GM10847 (cell line): ENCODE measurements around the gene CMPK1.

Source experiments
- POLR2A ChIP-seq: IDR thresholded peaks from 2 replicates; pipeline ENCODE4 v1.6.1; 2011; ENCODE audit not compliant: insufficient read length; ENCODE audit errors: extremely low read depth

Gene CMPK1

DNA sequence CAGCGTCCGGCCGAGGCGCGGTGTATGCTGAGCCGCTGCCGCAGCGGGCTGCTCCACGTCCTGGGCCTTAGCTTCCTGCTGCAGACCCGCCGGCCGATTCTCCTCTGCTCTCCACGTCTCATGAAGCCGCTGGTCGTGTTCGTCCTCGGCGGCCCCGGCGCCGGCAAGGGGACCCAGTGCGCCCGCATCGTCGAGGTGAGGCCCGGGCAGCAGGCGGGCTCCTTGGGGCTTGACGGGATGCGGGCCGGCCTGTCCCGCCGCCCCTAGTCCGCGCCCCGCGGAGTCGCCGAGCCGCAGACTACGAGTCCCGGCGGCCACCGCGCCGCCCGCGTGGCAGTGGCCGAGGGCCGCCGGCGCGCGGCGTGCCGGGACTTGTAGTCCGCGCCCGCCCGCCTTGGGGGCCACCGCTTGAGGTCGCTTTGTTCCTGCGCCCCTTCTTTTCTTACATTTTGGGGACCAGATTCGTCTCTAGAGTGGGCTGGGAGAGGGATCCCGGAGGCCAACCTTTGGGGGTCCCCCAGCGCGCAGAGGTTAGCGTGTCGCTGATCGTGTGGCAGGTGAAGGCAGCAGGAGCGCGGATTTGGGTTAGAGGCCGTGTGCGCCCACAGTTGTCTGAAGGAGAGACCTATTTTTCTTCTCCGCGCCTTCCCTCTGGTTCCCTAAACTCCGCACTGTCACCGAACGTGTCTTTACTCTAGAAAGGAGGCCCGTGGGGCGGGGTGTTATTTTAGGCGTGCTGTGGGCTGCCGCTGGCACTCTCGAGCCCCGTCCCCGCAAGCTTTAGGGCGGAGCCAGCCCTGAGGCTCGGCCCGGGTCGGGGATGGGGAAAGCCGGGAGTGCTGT lies 553 bp downstream of the CMPK1 start:
- TF ChIP-seq POLR2A, result peak; percentile 20

DNA sequence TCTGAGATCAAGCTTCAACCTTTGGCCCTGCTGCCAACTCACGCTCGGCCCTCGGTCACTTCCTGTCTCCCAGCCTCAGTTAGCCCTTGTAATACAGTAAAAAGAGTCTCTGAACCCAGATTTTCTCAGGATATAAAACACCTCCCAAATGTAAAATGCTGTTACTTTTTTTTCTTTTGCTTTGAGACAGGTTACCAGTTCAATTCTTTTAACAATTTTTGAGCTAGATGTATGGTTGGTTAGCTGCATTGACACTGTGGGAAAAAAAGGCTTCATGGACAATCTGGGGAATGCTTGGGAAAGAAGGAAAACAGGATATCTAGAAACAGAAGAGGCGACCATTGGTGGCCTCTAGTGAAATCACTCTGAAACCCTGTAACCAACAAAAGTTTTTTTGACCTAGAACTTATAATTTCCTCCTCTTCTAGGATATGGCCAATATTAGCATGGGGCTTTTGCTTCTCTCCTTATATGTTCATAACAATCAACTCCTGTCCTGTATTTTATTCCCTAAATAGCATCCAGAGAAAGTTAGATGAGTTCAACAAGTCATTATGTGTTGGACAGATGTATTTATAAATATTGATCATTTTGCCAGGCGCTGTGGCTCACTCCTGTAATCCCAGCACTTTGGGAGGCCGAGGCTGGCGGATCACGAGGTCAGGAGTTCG lies 1.3 kb downstream of the CMPK1 start:
- no peak for TF ChIP-seq POLR2A

DNA sequence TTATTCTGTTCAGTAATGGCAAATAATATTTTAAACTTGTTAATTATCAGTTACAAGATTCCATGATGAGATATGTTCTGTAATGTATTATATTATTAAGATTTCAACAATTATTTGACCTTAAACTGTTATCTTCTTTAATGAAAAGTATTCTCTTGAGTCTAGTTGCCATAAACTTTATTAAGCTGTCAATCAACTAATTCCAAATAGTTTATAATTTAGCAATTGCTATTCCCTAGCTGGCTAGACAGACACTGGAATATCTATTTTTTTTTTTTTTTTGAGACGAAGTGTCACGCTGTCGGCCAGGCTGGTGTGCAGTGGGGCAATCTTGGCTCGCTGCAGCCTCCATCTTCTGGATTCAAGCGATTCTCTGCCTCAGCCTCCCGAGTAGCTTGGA lies 3.8 kb downstream of the CMPK1 start:
- no peak for TF ChIP-seq POLR2A

DNA sequence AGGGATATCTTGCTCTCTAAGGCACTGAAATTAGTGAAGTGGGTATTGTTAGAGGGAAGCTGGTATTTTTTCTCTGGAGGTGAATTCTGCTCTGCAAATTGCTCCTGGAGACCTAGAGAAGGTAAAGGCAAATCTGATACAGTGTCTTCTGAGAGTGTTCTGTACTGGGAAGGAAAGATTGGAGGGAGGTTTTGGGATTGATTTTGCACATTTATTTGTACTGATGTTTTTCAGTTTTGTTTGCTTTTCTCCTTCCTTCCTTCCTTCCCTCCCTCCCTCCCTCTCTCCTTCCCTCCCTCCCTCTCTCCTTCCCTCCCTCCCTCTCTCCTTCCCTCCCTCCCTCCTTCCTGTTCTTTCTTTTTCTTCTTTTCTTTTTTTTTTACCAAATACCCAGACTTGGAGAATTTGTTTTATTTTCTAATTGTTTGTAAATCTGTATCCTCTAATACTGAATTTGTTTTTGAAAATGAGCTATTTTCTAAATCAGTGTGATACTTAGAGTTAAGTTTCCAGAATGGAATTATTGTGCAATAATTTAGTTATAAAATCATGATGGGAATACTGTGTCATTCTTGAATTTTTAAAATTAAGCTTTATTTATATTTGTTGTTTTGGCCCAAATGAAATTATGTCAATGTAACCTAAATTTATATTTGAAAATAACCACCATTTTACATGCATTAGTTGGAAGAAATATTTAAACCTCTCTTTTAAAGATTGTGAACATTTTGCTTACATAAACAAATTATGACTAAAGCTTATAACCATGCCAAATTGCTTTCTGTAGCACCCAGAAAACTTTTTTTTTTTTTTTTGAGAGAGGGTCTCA lies 4.9 kb downstream of the CMPK1 start:
- TF ChIP-seq POLR2A, result no peak

DNA sequence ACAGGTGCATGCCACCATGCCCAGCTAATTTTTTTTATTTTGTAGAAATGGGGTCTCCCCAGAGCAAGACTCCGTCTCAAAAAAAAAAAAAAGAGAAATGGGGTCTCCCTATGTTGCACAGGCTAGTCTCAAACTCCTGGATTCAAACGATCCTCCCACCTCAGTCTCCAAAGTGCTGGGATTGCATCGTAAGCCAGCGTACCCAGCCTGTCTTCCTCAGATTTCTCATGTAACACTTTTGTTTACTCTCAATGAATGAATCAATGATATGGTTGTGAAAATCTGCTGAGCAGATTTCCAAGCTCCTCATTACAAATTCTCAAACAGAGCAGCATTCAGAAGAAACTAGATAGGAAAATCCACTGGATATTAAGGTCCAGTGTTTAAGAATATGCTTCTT lies 6.6 kb downstream of the CMPK1 start:
- no peak for TF ChIP-seq POLR2A

DNA sequence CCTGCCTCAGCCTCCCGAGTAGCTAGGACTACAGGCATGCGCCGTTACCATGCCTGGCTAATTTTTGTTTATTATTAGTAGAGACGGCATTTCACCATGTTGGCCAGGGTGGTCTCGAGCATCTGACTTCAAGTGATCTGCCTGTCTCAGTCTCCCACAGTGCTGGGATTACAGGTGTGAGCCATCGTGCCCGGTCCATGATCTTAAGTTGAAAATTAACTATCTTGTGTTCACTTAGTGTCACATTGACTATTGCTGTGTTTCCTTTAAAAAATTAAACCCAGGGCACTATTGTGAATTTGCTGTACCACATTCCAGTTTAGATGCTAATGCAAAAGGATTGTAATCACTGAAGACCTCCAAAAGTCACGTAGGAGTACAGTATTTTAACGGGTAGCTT lies 14.1 kb downstream of the CMPK1 start:
- no peak for TF ChIP-seq POLR2A

DNA sequence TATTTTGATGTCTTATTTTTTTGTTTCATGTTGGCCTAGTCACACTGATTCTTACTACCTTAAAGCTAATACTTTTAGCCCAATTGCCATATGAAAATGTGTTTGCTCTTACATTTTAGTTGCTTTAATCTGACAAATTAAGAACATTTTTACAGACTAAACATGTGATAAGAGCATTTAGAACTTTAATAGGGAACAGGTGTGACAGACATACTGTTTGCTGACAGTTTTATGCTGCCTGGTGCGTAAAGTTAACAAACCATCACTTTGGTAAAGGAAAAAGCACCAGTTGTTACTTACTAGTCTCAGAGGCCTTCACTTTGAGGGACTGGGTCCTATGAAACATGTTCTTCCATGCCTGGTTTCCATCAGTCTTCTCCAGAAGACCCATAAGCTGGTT lies 14.7 kb downstream of the CMPK1 start:
- no peak for TF ChIP-seq POLR2A

DNA sequence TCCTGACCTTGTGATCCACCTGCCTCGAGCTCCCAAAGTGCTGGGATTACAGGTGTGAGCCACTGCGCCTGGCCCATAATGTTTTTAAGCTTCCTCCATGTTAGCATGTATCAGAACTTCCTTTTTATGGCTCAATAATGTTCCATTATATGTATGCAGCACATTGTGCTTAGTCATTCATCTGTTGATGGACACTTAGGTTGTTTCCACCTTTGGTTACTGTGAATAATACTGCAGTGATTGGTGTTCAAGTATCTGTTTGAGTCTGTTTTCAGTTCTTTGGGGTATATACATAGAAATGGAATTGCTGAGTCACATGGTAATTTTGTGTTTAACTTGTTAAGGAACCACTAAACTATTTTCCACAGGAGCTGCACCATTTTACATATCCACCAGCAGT lies 17.7 kb downstream of the CMPK1 start:
- no peak for TF ChIP-seq POLR2A

DNA sequence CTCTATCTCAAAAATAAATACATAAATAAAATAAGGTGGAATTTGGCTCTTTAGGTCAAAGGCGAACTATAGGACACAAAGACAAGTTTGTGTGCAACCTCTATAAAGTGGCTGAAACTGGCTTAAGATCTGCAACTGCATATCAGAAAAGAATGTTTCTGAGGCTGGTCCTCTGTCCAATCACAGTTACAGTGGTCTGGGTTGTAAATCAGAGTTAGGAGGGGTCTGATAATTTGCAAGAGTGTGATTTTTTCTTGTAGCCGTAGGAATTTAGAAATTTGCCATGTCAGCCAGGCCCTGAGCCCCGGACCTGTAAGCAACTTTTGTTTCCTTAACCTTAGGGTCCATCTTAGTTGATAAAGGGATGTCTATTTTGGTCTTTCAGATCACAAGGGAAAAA lies 27.8 kb downstream of the CMPK1 start:
- no peak for TF ChIP-seq POLR2A

DNA sequence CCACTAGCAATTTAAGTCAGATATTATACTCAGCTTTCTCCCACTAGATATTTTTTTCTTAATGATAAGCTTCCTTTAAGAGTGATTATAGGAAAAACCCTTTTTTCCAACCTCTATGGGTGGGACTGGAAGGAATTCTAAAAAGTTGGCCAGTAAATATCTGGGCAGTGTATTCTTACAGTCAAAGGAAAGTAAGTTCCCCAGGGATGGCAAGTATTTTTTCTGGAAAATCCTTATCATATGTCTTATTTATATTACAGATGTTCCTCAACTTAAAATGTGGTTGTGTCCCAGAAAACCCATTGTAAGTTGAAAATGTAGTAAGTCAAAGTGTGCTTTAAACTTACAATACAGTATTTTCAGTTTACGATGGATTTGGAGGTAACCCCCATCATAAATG lies 29.2 kb downstream of the CMPK1 start:
- no peak for TF ChIP-seq POLR2A

DNA sequence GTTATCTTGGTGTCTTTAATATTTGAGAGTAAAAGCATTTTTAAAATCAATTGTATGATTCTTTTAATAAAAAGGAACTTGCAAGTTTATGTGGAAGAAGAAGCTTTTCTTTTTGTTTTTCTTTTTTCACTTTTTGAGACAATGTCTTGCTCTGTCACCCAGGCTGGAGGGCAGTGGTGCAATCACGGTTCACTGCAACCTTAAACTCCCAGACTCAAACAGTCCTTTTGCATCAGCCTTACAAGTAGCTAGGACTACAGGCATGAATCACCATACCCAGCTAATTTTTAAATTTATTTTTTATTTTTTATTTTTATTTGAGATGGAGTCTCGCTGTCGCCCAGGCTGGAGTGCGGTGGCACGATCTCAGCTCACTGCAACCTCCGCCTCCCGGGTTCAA lies 34.1 kb downstream of the CMPK1 start:
- TF ChIP-seq POLR2A, result no peak

DNA sequence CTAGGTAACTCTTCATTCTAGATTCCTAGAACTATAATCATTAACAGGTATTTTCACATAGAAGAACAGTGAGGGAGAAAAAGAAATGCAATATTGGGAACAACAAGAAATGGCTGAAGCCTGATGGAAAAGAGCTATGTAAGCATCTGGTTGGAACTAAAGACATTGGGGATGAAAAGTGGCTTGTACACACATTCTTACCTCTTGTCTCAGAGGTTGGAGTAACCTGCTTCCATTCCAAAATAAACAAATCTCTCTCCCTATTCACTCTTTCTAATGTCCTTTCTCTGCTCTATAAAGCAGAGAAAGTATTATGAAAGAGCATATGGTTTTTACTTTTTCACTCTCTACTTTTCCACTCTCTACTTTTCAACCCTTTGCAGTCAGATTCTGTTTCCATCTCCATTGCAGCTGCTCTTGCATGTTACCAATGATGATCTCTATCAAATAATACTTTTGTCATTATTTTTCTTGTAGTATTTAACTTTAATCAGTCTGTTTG lies 37.5 kb downstream of the CMPK1 start:
- no peak for TF ChIP-seq POLR2A

DNA sequence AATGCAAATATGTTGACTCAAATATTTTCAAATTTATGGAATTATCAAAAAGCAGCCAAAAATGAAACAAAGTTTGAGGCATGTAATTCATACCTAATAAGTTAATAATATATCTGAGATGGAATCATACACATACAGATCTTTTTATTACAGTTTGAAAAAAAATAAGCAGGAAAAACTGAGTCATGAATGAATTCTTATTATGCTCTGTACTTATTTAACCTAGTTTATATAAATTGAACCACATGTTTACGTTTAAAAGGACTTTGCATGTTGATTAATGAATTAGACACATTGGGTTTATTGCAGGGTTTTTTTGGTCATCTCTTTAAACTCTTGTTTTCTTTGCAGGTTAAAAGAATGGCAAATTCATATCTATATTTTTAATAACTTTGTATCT lies 40.9 kb downstream of the CMPK1 start:
- TF ChIP-seq POLR2A, result no peak

DNA sequence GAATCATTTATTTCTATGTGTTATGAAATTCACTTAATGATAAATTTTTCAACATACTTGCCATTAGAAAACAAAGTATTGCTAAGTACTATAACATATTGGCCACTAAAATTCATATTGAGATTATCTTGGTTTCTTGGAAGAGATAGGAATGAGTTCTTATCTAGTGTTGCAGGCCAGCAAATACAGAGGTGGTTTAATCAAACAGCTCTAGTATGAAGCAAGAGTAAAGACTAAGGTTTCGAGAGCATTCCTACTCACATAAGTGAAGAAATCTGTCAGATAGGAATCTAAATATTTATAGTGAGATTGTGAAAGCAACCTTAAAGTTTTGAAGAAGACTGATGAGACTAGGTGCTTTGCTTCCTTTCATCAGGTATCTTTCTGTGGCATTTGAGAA lies 44.6 kb downstream of the CMPK1 start:
- no peak for TF ChIP-seq POLR2A

DNA sequence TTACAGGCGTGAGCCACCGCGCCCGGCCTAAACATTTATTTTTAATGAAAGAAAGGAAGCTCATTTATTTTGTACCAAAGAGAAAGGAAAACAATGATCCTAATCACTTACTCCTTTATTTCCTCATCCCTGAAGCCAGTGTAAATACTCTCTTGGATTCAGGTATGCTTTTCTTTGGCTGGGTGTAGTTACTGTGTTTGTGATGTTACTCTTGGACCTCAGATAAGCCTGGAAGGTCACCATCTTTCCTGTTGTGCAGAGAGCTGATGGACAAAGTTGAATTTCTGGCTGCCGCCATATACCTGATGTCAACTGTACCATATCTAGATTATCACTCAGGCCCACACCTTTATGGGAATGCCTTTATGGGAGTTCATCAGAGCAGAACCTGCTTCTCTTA lies 47.1 kb downstream of the CMPK1 start:
- TF ChIP-seq POLR2A, result no peak
